OCI-LY3 (cell line): ENCODE results near the gene AGT.

Experiments
- H2AFZ ChIP-seq: fragments of 200-600, 300-600 bp; shearing (Covaris generic); 2 replicates; pipeline ENCODE4 v1.6.0; 2014; ENCODE audit warnings: antibody characterized with exemption, low read depth, low read length
- H3K27ac ChIP-seq: fragments of 200-600, 300-600 bp; sonication (generic); 2 replicates; pipeline ENCODE4 v1.5.1; 2014; ENCODE audit warnings: mild to moderate bottlenecking, low read length, moderate library complexity, mixed read lengths
- H3K27me3 ChIP-seq: fragments of 200-600, 300-600 bp; sonication (generic); 2 replicates; pipeline ENCODE4 v1.6.1; 2014; ENCODE audit warnings: low read depth, low read length, mixed read lengths
- H3K36me3 ChIP-seq: fragments of 200-600, 300-600 bp; sonication (generic); replicated peaks from 2 replicates; pipeline ENCODE3; 2014; ENCODE audit warnings: low read depth, low read length, mixed read lengths
- H3K4me1 ChIP-seq: fragments of 300-600, 200-600 bp; sonication (generic); 2 replicates; pipeline ENCODE4 v1.6.1; 2014; ENCODE audit warnings: low read length, mixed read lengths
- H3K4me2 ChIP-seq: fragments of 200-600, 300-600 bp; sonication (generic); 2 replicates; pipeline ENCODE4 v1.6.1; 2014; ENCODE audit warnings: low read length, mixed read lengths
- H3K4me3 ChIP-seq: fragments of 300-600, 200-600 bp; sonication (generic); 2 replicates; pipeline ENCODE4 v1.5.1; 2014; ENCODE audit warnings: antibody characterized with exemption, mild to moderate bottlenecking, low read length, moderate library complexity
- H3K79me2 ChIP-seq: fragments of 300-600, 200-600 bp; shearing (Covaris generic); 2 replicates; pipeline ENCODE4 v1.6.1; 2014; ENCODE audit warnings: mild to moderate bottlenecking, low read length, mixed read lengths
- H3K9ac ChIP-seq: fragments of 300-600, 200-600 bp; shearing (Covaris generic); 2 replicates; pipeline ENCODE4 v1.6.0; 2014; ENCODE audit warnings: mild to moderate bottlenecking, low read length, moderate library complexity
- H3K9me3 ChIP-seq: fragments of 200-600, 300-600 bp; shearing (Covaris generic); 2 replicates; pipeline ENCODE4 v1.6.1; 2014; ENCODE audit warnings: low read length, mixed read lengths; ENCODE audit not compliant: insufficient read depth
- H4K20me1 ChIP-seq: fragments of 200-600, 300-600 bp; sonication (generic); 2 replicates; pipeline ENCODE4 v1.6.1; 2016; ENCODE audit warnings: low read length, mixed read lengths; ENCODE audit not compliant: insufficient read depth
- CTCF ChIP-seq: fragments of 200-600, 300-600 bp; sonication (generic); IDR thresholded peaks from 2 replicates; pipeline ENCODE4 v1.5.1; 2014; ENCODE audit warnings: antibody characterized with exemption, low read length, low read depth
- EZH2phosphoT487 ChIP-seq: fragments of 200-600 bp; shearing (Covaris generic); IDR thresholded peaks from 2 replicates; pipeline ENCODE4 v1.6.1; 2018; ENCODE audit warnings: antibody characterized with exemption, mixed run types, low read depth

The AGT gene

DNA sequence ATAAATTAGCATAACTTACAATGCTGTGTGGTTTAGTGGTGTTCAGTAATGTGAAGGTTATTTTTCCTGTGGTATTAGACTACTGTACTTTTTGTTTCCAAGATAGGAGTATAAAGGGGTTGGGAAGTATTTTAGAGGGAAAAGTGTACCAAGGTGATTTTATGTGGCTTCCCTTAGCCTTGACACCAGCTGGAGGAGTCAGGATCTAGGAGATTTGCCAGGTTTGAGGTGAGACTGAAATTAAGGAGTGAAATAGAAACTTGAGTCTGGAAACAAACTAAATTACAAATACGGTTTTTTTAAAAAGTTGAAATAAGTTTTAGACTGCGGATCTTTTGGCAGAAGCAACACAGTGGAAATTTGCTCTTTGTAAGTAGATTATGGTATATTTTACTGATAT, 39.3 kb downstream of the AGT start:
- TF ChIP-seq CTCF: no peak
- no peak for TF ChIP-seq EZH2phosphoT487

GRCh38 chr1:230669543-230669942, 44.4 kb downstream of the AGT start:
- H3K36me3 ChIP-seq: peaks cover 47% of the 10 kb centered on the region
- H4K20me1 ChIP-seq: no peaks in the 10 kb centered on the region
- H3K4me1 ChIP-seq: no peaks in the 10 kb centered on the region
- H3K4me3 ChIP-seq: no peak overlapping the region
- H3K4me2 ChIP-seq: no peak overlapping the region
- no peak for TF ChIP-seq EZH2phosphoT487
- TF ChIP-seq CTCF: no peak
- no peaks in the 10 kb centered on the region for H3K27me3 ChIP-seq
- H3K27ac ChIP-seq: no peak overlapping the region
- H3K9me3 ChIP-seq: no peaks in the 10 kb centered on the region
- no peak overlapping the region for H3K9ac ChIP-seq
- no peak overlapping the region for H2AFZ ChIP-seq
- H3K79me2 ChIP-seq: no peaks in the 10 kb centered on the region

More for the DNA sequence above, 39.3 kb downstream of the AGT start:
- no peak overlapping the region for H3K9ac ChIP-seq
- H3K4me3 ChIP-seq: no peak overlapping the region
- H4K20me1 ChIP-seq: no peaks in the 10 kb centered on the region
- H3K36me3 ChIP-seq: peaks cover 70% of the 10 kb centered on the region
- no peak overlapping the region for H3K4me2 ChIP-seq
- no peaks in the 10 kb centered on the region for H3K4me1 ChIP-seq
- no peaks in the 10 kb centered on the region for H3K27me3 ChIP-seq
- H2AFZ ChIP-seq: no peak overlapping the region
- H3K27ac ChIP-seq: no peak overlapping the region
- no peaks in the 10 kb centered on the region for H3K79me2 ChIP-seq
- peaks cover 5% of the 10 kb centered on the region; the same call in 1 of the 2 replicates for H3K9me3 ChIP-seq

DNA sequence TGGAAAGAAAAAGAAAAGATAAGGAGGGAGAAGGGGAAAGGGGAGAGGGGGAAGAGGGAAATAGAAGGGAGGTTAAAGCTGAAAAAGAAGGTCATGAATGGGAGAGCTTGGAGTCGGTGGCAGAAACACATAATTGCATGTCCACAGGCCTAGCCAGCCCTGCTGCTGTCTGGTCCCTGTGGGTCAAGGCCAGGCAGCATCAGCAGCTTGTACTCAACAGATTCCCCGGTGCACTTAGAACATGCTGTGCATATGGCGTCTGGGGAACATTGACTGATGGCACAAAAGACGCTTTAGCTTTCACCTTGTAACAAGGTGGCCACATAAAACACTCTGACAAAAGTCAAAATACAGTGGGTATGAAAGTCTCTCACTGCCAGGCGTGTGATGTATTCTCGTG, 45.7 kb downstream of the AGT start:
- no peaks in the 10 kb centered on the region for H3K4me1 ChIP-seq
- no peaks in the 10 kb centered on the region for H4K20me1 ChIP-seq
- no peak overlapping the region for H3K4me2 ChIP-seq
- H3K79me2 ChIP-seq: no peaks in the 10 kb centered on the region
- TF ChIP-seq CTCF: no peak
- no peak for TF ChIP-seq EZH2phosphoT487
- H3K4me3 ChIP-seq: no peak overlapping the region
- H3K9me3 ChIP-seq: no peaks in the 10 kb centered on the region
- no peak overlapping the region for H3K9ac ChIP-seq
- no peak overlapping the region for H2AFZ ChIP-seq
- no peak overlapping the region for H3K27ac ChIP-seq
- H3K36me3 ChIP-seq: peaks cover 36% of the 10 kb centered on the region
- H3K27me3 ChIP-seq: no peaks in the 10 kb centered on the region

DNA sequence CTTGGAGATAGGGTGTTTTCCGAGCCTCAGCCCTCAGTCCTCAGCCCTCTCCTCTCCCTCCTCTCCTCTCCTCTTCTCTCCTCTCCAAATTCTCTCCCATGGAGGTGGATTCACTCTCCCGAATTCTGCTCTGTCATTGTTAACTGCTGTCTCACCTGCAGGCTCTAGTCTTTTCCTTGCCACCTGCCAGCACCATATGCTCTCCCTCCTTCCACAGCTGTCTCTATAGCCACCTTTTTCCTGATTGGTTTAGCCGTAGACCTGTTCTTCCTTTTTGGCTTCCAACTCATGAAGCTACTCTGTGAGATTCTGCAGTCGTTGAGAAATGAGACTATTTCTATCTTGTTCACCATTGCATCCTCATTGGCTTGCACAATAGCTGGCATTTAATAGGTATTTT, 51.9 kb downstream of the AGT start:
- Histone ChIP-seq H3K4me2 (no peak overlapping the region), H3K4me1 (no peaks in the 10 kb centered on the region), H3K9me3 (no peaks in the 10 kb centered on the region), H3K27ac (no peak overlapping the region), H3K4me3 (no peak overlapping the region), H3K27me3 (no peaks in the 10 kb centered on the region), H3K79me2 (peaks cover 13% of the 10 kb centered on the region), H4K20me1 (no peaks in the 10 kb centered on the region), H3K9ac (no peak overlapping the region), H2AFZ (no peak overlapping the region), H3K36me3 (peaks cover 30% of the 10 kb centered on the region)
- TF ChIP-seq EZH2phosphoT487: no peak
- TF ChIP-seq CTCF: no peak
